ENCODE results near the gene SLK.
A peak's percentile ranks its signal among the peaks of the same experiment; 100 is the strongest.

Gene SLK

DNA sequence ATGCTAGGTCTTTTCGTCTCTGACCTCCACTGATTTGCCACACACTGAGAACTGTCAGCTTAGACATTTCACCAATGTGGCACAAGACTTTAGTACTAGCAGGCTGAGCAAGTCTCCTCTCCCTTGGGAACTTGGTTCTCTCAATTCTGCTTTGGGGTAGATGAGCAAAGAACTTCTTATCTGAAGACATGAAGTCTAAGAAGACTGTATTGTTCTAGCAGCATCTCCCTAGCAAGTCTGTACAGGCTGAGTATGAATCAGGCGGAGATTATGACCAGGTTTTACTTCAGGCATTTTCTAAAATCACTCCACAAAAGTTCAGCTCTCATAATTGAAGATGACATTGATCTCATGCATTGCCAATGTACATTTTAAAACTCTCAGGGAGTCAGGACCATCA, 25.1 kb upstream of the SLK start:
- DNase-seq (ENCODE audit: low spot score) (no peak), FAIRE-seq (no peak)

DNA sequence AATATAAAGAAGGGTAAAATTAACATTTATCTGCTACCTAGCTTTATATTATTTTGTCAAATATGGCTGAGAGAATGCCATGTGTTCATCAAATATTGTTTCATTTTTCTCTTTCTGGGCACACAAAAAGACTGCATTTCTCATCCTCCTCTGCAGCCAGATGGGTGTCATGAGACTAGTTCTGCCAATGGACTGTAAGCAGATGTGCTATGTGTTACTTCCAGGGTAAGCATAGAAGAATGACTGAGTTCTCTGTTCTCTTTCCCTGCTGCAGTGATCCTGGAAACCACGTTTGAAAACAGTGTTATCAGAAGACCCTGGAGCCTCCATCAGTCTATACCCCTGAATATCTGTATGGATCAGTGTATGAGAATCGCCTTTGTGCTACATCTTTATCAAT, 24.1 kb upstream of the SLK start:
- DNase-seq (ENCODE audit: low spot score) = no peak
- FAIRE-seq = no peak

DNA sequence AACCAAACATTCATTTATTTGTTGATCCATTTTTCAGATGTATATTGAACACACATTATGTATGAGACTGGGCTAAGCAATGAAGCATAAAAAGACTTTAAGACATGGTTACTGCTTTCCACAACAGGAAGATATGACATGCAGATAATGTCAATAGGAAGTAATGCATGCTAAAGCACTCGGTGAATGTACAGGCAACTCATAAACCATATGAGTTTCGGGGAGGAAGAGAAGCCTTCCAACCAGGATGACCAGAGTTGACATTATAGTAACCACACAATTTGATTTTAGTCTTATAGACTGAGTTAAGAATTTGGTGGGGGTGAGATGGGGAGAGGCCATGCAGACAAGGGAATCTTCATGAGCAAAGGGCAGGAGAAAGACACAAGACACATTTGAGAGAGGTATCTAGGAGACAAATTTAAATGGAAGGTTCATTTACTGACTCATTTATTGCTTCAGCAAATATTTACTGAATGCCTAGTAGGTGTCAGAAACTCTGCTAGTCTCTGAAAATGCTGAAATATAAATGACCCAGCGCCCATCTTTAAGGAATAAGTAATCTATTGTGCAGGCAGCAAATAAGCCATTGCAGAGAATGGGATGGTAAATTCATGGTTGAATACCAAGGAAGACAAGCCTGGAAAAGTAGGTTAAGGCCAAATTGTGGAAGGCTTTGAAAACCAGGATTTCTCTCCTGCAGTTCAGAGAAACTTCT, 19.0 kb upstream of the SLK start:
- FAIRE-seq (no peak), DNase-seq (ENCODE audit: low spot score) (no peak)

DNA sequence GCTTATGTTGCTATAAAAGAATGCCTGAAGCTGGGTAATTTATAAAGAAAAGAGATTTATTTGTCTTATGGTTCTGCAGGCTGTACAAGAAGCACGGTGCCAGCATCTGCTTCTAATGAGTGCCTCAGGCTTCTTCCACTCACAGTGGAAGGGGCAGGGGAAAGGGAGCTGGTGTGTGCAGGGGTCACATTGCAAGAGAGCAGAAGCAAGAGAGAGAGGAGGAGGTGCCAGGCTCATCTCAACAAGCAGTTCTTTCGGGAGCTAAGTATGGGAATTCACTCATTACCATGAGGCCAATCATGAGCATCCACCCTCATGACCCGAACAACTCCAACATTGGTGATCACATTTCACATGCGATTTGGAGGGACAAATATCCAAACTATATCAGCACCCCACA, 17.2 kb upstream of the SLK start:
- FAIRE-seq = no peak
- no peak for DNase-seq (ENCODE audit: low spot score)

DNA sequence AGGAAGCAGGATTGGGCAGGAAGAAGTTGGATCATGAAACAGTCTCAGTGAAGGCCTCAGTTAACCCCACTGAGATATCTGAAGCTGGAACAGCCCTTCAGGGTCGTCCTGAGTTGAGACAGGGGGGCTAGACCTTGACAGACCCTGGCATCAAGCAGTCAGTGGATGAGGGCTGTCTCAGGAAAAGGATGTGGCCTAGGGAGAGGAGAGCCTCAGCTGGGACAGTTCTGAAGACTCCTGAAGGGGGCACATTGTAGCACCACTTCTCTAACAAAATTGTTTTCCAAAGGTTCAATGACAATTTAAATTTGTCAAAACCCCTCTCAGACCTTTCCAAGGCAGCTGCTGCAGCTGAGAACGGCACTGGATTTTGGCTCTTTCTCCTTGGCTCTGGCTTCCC, 15.8 kb upstream of the SLK start:
- no peak for FAIRE-seq
- DNase-seq (ENCODE audit: low spot score) = no peak

DNA sequence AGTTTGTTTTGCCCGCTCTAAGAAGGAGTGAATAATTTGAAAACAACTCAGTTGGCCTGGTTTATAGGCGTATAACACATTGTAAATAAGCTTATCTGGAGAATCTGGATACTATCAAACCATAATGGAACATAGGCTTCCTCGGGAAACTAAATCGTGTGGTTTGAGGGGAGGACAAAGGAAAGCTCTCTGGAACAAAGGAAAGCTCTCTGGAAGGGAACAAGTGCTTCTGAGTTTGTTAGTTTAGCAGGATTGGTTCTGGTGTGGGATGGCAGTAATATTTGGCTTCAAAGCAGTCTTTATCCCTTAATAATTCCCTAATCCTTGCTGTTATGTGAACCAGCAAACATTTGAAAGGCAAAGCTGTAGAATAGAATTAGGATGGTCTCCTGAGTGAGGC, 15.0 kb upstream of the SLK start:
- DNase-seq (ENCODE audit: low spot score) = no peak
- FAIRE-seq = no peak

DNA sequence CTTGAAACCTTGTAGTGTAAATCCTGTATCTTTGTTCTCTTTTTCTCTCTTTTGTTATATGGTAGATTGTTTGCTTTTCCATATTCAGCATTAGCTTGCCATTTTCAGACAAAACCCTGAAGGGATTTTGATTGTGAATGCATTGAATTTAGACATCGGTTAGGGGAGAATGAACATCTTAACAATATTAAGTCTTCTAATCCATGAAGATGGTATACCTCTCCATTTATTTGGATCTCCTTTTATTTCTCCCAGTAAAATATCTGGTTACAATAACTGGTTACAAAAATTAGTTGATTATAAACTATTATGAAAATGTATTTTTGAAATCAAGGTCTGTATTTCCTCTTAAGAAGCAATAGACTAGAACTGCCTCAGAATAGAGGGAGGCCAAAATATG, 12.4 kb upstream of the SLK start:
- FAIRE-seq (no peak), DNase-seq (ENCODE audit: low spot score) (no peak)

DNA sequence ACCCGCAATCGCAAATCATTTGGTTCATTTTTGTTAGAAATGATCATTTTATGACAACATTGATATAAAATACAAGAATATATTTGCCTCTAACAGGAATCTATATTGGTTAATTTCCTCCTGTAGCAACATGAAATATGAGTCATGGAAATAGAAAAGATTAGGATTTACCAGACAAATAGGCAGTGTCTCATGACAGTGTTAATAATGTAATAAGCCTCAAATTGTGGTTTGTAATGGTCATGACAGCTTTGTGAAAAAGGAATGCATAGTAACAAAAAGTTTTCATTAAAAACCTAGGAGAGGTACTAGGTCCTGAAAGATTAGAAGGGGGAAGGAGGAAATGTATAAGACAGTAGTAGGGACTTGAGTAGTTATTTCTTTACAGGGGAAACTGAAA, 7.9 kb upstream of the SLK start:
- FAIRE-seq (no peak), DNase-seq (ENCODE audit: low spot score) (no peak)

DNA sequence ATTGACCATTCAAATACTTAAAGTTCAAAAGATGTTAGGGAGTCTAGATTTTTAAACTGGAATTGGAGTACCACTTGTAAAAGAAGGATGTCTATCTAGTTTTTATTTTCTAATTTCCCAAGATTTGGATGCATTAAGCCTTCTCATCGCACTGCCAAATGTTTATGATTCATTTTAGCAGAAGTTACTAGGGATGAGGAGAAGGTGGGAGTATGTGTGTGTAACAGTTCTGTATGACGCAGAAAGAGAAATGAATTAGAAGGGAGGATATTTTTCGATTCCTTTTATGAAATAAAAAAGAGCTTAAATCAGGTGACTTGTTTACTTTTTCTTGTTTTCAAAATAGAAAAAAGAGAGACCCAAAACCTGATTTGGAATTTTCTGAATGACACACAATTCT, 6.8 kb upstream of the SLK start:
- FAIRE-seq (no peak), DNase-seq (ENCODE audit: low spot score) (no peak)

DNA sequence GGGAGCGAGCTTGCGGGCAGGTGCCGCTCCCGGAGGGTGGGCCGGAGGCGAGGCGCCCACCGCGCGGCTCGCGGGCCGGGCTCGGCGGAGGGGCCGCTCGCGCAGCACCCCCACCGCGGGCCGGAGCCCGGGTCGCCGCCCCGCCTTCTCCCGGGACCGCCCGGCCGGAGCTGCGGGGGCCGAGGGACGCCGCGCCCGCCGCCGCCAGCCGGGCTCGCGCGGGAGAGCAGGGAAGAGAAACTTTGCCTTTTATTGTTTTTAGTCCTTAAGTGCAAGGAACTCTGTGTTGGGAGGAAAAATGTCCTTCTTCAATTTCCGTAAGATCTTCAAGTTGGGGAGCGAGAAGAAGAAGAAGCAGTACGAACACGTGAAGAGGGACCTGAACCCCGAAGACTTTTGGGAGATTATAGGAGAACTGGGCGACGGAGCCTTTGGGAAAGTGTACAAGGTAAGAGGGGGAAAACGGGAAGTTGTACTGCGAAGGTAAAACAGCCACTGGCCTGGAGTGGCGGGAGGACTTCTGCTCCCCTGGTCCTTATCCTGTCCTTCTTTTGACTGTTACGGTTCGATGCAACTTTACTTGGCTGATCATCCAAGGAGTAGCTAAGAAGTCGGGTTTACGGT, 620 bp downstream of the SLK start:
- FAIRE-seq = no peak
- peak; percentile 31 for DNase-seq (ENCODE audit: low spot score)

DNA sequence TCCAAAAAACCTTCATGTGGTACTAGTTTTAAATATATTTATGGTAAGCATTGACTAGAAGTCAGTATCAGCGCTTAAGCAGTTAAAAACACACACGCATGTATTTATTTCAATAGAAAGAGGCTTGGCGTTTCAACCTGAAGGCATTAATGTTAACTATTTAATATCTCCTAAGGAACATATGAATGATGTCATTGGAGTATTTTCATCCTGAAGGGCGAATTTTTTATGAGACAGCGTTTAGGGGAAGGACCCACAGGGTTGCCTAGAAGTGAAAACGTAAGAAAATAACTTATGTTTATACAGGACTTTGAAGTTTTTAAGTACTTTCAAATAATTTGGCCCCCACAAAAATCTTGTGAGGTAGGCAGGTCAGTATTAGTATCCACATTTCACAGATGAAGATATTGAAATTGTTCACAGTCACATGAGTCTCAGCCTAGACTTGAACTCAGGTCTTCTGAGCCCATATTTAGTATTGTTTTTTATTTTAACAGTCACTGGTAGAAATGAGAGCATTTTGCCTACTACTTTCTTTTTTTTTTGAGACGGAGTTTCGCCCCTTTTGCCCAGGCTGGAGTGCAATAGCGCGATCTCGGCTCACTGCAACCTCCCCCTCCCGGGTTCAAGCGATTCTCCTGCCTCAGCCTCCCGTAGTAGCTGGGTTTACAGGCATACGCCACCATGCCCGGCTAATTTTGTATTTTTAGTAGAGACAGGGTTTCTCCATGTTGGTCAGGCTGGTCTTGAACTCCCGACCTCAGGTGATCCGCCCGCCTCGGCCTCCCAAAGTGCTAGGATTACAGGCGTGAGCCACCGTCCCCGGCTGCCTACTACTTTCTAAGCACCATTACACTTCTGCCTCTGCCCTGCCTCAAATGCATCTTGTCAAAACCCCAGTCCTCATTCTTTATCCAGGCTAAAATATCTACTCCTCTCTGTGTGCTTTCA, 1.8 kb downstream of the SLK start:
- FAIRE-seq (peak; percentile 12), DNase-seq (ENCODE audit: low spot score) (no peak)

DNA sequence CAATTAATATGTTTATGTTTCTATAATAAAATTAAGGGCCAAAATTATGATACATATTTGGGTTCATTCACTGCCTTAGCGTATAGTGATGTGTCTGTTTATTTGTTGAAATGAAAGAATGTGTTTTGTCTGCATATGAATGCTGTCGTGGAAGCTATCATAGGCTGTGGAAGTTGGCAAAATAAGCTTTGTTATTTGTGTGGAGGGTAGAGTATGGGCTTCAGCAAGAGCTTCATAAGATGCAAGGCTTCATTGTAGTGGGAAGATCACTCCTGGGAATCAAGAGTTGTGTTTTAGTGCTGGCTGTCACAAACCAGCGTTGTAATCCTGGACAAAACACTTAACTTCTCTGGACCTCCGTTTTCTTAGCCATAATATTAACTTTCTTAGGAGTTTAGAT, 2.5 kb downstream of the SLK start:
- DNase-seq (ENCODE audit: low spot score) = no peak
- FAIRE-seq = no peak

DNA sequence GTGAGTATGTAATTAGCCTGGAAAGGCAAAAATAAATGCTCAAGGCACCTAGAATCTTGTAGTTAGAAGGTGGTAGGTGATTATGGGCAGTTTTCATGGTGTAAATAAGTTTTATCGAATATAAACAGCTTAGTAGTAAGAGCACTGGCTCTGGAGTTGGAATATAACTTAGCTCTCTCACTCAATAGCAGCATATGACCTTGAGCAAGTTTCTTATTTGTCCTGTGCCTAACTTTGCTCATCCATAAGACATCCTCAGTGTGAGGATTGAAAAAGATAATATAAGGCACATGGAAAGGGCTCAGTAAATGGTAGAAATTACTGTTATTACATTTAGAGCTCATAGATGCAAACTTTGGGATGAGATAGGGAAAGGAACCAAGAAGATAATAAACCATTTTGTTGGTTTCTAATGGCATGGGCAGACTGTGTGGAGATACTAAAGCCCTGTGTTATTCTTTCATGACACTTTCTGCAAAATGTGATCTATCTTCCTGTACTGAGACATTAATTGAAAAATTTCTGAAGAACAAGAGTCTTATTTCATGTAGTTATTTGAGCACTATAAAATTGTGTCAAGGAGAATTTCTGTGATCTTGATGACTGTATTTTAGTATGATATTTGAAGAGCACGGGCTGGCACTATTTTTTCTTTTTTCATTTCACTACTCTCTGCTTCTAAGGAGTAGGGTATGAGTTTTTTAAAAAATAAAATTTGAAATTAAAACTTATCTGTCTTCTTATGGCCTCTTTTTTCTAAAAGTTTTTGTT, 3.1 kb downstream of the SLK start:
- no peak for DNase-seq (ENCODE audit: low spot score)
- peak; percentile 49 for FAIRE-seq

DNA sequence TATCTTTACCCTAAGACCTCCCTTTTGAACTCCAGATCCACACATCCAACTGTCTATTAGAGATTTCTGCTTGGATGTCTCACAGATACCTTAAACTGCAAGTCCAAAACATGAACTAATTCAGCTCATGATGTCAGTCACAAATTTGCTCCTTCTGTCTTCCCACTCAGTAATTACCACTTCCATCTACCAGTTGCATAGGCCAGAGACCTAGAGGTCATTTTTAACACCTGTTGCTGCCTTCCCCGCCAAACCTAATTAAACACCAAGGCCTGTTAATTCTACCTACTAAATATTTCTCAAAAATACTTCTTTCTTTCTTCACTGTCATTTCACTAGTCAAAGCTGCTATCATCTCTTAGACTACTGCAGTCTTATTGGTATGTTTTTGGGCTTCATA, 8.2 kb downstream of the SLK start:
- FAIRE-seq = no peak
- DNase-seq (ENCODE audit: low spot score) = no peak

DNA sequence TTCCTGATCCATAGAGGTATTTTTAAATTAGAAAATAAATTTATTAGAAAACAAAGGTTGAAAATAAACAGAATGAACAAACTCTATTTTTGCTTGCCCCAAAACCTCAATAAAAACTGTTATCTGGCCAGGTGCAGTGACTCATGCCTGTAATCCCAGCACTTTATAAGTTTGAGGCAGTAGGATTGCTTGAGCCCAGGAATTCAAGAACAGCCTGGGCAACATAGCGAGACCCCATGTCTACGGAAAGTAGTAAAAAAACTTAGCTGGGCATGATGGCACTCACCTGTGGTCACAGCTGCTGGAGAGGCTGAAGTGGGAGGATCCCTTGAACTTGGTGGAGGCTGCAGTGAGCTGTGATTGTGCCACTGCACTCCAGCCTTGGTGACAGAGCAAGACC, 10.3 kb downstream of the SLK start:
- DNase-seq (ENCODE audit: low spot score) (no peak), FAIRE-seq (no peak)

DNA sequence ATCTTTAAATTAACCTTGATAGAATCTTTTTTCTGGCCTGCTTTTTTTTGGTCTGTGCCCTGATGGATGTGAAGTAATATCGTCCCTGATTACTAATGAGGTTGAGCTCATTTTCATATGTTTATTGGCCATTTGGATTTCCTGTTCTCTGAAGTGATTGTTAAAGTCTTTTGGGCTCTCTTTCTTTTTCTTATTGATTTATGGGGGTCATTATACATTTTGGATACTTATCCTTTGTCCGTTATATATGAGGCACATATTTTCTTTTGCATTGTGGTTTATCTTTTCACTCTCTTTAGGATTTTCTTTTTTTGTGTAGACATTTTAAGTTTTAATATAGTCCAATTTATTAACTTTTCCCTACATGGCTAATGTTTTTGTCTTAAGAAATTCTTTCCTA, 12.6 kb downstream of the SLK start:
- no peak for DNase-seq (ENCODE audit: low spot score)
- FAIRE-seq = no peak

DNA sequence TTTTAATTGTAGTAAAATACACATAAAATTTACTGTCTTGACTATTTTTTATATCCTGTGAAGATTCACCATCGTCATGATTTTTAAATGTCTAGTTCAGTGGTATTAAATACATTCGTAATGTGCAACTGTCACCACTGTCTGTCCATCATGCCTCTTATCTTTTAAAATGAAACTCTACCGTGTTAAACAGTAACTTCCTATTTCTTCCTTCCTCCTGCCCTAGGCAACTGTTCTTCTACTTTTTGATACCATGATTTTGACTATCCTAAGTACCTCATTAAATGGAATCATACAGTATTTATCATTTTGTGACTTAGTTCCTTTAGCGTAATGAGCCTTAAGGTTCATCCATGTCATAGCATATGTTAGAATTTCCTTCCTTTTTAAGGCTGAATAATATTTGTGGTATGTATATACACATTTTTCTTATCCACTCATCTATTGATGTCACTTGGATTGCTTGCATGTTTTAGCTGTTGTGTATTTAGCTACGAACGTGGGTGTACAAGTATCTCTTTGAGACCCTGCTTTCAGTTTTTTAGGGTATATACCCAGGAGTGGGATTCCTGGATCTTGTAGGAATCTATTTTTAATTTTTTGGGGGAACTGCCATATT, 13.5 kb downstream of the SLK start:
- DNase-seq (ENCODE audit: low spot score) = no peak

DNA sequence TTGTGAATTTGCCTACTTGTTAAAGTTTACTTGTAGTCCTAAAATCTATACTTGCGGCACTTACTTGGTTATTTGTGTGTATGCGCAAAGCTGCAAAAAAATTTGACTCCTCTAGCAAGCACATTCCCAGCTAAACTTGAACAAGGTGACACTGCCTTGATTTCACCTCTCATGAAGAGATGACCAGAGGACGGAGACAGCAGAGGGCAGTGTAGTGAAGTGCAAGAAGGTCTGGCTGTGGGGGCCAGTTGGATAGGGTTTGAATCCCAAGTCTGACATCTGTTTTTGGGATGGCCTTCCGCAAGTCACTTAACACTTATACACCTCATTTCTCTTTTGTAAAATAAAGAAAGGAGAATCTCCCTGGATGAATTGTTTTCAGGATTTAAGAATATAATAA, 15.7 kb downstream of the SLK start:
- FAIRE-seq (no peak), DNase-seq (ENCODE audit: low spot score) (no peak)

More for the DNA sequence above, 13.5 kb downstream of the SLK start:
- no peak for FAIRE-seq

DNA sequence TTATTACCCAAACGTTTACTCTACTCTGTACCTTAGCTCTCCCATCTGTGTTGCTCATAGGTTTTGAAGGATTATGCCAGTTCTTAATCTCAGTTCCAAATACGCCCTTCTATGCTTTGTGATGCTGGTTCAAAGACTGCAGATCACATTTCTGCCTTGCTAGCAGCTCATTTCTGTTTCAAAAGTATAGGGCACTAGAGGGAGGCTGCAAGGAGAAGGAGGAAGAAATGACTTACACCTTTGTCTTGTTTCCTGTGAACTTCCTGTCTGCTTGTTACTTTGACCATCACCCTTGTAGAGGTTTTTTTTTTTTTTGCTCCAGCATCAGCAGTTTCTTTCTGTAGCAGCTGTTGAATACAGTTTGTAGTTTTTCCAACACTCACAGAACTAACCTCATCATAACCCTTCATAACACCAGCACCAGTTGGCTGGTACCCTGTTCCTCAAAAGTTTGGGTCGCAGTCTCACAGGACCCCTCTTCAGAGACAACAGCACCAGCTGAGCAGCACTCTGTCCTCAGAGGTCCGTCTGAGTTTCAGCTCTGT, 16.5 kb downstream of the SLK start:
- DNase-seq (ENCODE audit: low spot score) (no peak), FAIRE-seq (no peak)

DNA sequence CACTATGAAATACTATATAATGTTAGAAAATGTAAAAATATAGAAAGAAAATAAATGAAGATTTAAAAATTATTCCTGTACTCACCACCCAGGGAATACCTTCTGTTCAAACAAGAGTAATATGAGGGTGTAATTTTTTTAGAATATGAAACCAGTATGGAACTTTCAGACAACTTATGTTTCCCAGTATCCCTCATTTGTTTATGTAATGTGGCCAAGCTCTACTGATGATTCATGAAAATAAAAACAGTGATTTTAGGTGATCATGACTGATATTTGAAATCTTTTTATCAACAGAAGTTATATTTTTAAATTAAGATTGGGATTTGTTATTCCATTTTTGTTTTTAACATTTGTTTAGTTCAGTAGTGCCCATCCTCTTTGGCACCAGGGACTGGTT, 18.8 kb downstream of the SLK start:
- FAIRE-seq (peak; percentile 44), DNase-seq (ENCODE audit: low spot score) (no peak)

DNA sequence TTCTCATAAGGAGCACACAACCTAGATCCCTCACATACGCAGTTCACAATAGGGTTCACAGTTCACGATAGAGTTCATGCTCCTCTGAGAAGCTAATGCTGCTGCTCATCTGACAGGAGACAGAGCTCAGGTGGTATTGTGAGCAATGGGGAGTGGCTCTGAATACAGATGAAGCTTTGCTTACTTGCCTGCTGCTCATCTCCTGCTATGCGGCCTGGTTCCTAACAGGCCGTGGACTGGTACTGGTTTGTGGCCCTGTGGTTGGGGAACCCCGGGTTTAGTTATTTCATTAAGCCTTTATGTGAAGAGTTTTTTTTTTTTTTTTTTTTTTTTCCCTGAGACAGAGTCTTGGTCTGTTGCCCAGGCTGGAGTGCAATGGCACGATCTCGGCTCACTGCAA, 19.4 kb downstream of the SLK start:
- DNase-seq (ENCODE audit: low spot score) (no peak), FAIRE-seq (no peak)
